HG03439 (cell line): ENCODE measurements around the gene SNX1.
"Not testable (repeated sequence)": the region's sequence is repeated elsewhere in the genome, so short reads cannot be mapped to it uniquely, and the experiment has no call there.

Experiments used
- ATAC-seq: cut with Tn5 transposase; IDR thresholded peaks from one replicate; pipeline ENCODE4 v1.9.1; 2021; ENCODE audit warnings: mild to moderate bottlenecking, moderate library complexity; ENCODE audit not compliant: unreplicated experiment

SNX1 gene

GRCh38 chr15:64111679-64112050 is 15.9 kb downstream of the SNX1 start:
- no peak for ATAC-seq

GRCh38 chr15:64112073-64112772 is 16.4 kb downstream of the SNX1 start:
- ATAC-seq, result no peak

GRCh38 chr15:64112904-64113303 is 17.1 kb downstream of the SNX1 start:
- ATAC-seq, result no peak

GRCh38 chr15:64117759-64118487 is 22.1 kb downstream of the SNX1 start:
- ATAC-seq, result no peak

- not testable (repeated sequence) for ATAC-seq
Measured at GRCh38 chr15:64120322-64120721, 24.5 kb downstream of the SNX1 start.

GRCh38 chr15:64121614-64122013 is 25.8 kb downstream of the SNX1 start:
- no peak for ATAC-seq

GRCh38 chr15:64122444-64122843 is 26.7 kb downstream of the SNX1 start:
- no peak for ATAC-seq

- ATAC-seq, result no peak
Measured at GRCh38 chr15:64122936-64123351, 27.2 kb downstream of the SNX1 start.

- no peak for ATAC-seq
Measured at GRCh38 chr15:64125978-64126377, 30.2 kb downstream of the SNX1 start.

GRCh38 chr15:64127521-64128270 is 31.9 kb downstream of the SNX1 start:
- ATAC-seq, result no peak

GRCh38 chr15:64130159-64130558 is 34.4 kb downstream of the SNX1 start:
- ATAC-seq, result no peak

- ATAC-seq, result no peak
Measured at GRCh38 chr15:64131547-64131946, 35.8 kb downstream of the SNX1 start.

GRCh38 chr15:64132217-64132616 is 36.4 kb downstream of the SNX1 start:
- ATAC-seq, result no peak

GRCh38 chr15:64133623-64134344 is 38.0 kb downstream of the SNX1 start:
- no peak for ATAC-seq

GRCh38 chr15:64134345-64134829 is 38.6 kb downstream of the SNX1 start:
- ATAC-seq, result no peak

- no peak for ATAC-seq
Measured at GRCh38 chr15:64136347-64136746, 40.6 kb downstream of the SNX1 start.

- no peak for ATAC-seq
Measured at GRCh38 chr15:64137226-64137833, 41.5 kb downstream of the SNX1 start.

- no peak for ATAC-seq
Measured at GRCh38 chr15:64138331-64138941, 42.7 kb downstream of the SNX1 start.

GRCh38 chr15:64141798-64142512 is 46.2 kb downstream of the SNX1 start:
- no peak for ATAC-seq
